Natural killer cell (primary cell): Measurements from ENCODE around the gene KCNK1. TPM values are rescaled to one million over a fixed set of nuclear protein-coding genes. Genes with fewer than 3 reads are reported as not detected.

Source experiments
- ATAC-seq, 3 donors: fragments of 150-1000 bp in 2 of 3; fragments of 200-7000 bp in 1 of 3; cut with Tn5 transposase; 1 replicate in 1 of 3; 2 replicates in 2 of 3; pipeline ENCODE4 v1.10.0; 2021; ENCODE audit warnings: mild to moderate bottlenecking in 2 of 3, moderate library complexity in 2 of 3
- DNase-seq, 2 donors: peaks; one replicate each; pipeline versions ENCODE4 v3.0.0 to v3.0.0-alpha.2; 2013 to 2021; ENCODE audit warnings: mixed read lengths in 1 of 2
- H3K27ac ChIP-seq: one replicate; pipeline ENCODE4 v1.5.1; 2013; ENCODE audit warnings: mild to moderate bottlenecking, low read length
- H3K27me3 ChIP-seq: one replicate; pipeline ENCODE4 v1.6.1; 2013; ENCODE audit warnings: low read length; ENCODE audit not compliant: control insufficient read depth, insufficient read depth
- H3K36me3 ChIP-seq: one replicate; pipeline ENCODE4 v1.6.1; 2013; ENCODE audit warnings: low read length; ENCODE audit not compliant: control insufficient read depth, insufficient read depth
- H3K4me1 ChIP-seq: one replicate; pipeline ENCODE4 v1.6.1; 2013; ENCODE audit warnings: low read length; ENCODE audit not compliant: control insufficient read depth, insufficient read depth
- H3K4me3 ChIP-seq: one replicate; pipeline ENCODE4 v1.5.1; 2013; ENCODE audit warnings: low read length
- H3K9me3 ChIP-seq: one replicate; pipeline ENCODE4 v1.6.1; 2013; ENCODE audit warnings: low read length; ENCODE audit not compliant: control insufficient read depth, insufficient read depth
- H3K27ac Mint-ChIP-seq, 2 donors: one replicate each; pipeline ENCODE4 v1.8.0; 2022; ENCODE audit warnings: mild to moderate bottlenecking in 2 of 2, mixed read lengths in 2 of 2, moderate library complexity in 1 of 2
- H3K27me3 Mint-ChIP-seq, 2 donors: one replicate each; pipeline ENCODE4 v1.8.0; 2022; ENCODE audit warnings: low read depth in 2 of 2, mixed read lengths in 2 of 2
- H3K36me3 Mint-ChIP-seq: one replicate; pipeline ENCODE4 v1.8.0; 2022; ENCODE audit warnings: mixed read lengths
- H3K4me1 Mint-ChIP-seq, 2 donors: one replicate each; pipeline ENCODE4 v1.8.0; 2022; ENCODE audit warnings: mixed read lengths in 2 of 2
- H3K4me3 Mint-ChIP-seq: one replicate; pipeline ENCODE4 v1.8.0; 2022; ENCODE audit warnings: mild to moderate bottlenecking, moderate library complexity, mixed read lengths
- H3K9me3 Mint-ChIP-seq, 2 donors: one replicate each; pipeline ENCODE4 v1.8.0; 2022; ENCODE audit warnings: mixed read lengths in 2 of 2
- CTCF ChIP-seq: fragments of 200-600 bp; IDR thresholded peaks from one replicate; pipeline ENCODE4 v1.8.0; 2022; ENCODE audit warnings: antibody characterized with exemption
- WGBS: methylation state at CpG from one replicate; pipeline ENCODE4 v1.1.7; 2013; ENCODE audit warnings: missing lambda C conversion rate; ENCODE audit not compliant: insufficient coverage; 5-methylcytosine and 5-hydroxymethylcytosine counted together
- intact Hi-C: fragments of 100-400 bp; cut with micrococcal nuclease; formaldehyde crosslinking; loops from one replicate; pipeline ENCODE4 v1.14.2; 2022
- total RNA-seq, 4 donors: library from RNA; stranded (reverse); fragments of 120-200 nt in 1 of 4; gene quantifications; one replicate each; pipeline versions ENCODE4 v1.2.3 to v1.2.4, GENCODE V29; 2013 to 2022

Gene KCNK1
- total RNA-seq, 3 donors from 2014 or later (not counting 1 experiment from before 2014, with no cell fraction given): 0.16 TPM; not detected in 2

DNA sequence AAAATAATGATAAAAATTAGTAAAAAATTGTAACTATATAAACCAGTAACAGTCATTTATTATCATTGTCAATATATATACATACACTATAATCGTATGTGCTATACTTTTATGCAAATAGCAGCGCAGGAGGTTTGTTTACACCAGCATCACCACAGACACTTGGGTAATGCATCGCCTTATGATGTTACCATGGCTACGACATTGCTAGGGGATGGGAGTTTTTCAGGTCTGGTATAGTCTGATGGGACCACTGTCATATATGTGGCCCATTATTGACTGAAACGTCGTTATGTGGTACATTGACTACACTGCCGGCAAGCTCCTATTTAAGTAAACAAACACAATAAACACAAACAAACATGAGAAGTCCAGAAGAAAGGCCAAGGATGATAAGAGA lies 45.6 kb downstream of the KCNK1 start:
- TF ChIP-seq CTCF: no peak
- Mint-ChIP-seq H3K36me3 (no peaks in the 10 kb centered on the region), H3K4me3 (no peak overlapping the region), H3K4me1 (no peaks in the 10 kb centered on the region), H3K9me3 (peaks cover 0 to 2% of the 10 kb centered on the region in 2 donors), H3K27me3 (no peaks in the 10 kb centered on the region), H3K27ac (no peak overlapping the region)
- no peak overlapping the region for H3K27ac ChIP-seq
- no peak overlapping the region for H3K4me3 ChIP-seq
- no peaks in the 10 kb centered on the region for H3K27me3 ChIP-seq
- intact Hi-C loops: no loop called here
- ATAC-seq: no peak
- no peak for DNase-seq
- H3K36me3 ChIP-seq: no peaks in the 10 kb centered on the region
- no peaks in the 10 kb centered on the region for H3K4me1 ChIP-seq
- H3K9me3 ChIP-seq: no peaks in the 10 kb centered on the region
- WGBS: 98% methylated on average over 7 of the region's 7 CpGs

DNA sequence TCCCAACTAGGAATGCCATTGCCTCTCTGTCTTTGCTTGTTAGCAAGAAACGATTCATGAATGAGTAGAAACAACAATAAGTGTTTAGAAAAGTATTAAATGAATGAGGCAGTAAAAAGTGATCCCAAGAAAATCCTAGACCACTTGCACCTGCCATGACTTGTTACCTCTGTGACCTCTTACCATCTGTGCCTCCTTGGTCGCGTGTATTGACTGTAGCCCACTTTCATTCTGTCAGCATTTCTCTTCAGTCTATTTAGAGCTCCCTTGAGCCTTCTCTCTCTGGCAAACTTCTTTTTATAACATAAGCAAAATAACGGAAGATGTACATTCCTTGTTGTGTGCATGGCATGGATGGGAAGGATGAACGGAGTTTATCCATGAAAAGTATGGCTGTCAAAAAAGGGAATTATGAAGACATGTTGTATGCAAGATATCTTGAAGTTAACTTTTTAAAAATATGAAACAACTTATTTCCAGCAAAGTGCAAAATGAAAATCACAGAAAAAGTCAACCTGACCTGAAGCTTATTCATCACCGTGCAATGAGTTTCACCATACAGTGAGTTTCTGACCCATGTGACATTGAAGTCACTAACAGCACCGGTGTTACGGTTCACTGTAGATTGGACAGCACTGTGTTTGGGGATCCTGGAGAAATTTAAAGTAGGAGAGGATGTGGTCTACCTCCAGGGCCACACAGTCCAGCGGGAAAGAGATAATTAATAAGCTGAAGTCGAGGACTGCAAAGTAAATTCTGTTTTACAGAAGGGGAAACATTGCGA lies 47.7 kb downstream of the KCNK1 start:
- no peak for DNase-seq
- Mint-ChIP-seq H3K27ac (no peak overlapping the region), H3K9me3 (peaks cover 0 to 3% of the 10 kb centered on the region in 2 donors), H3K4me1 (no peaks in the 10 kb centered on the region), H3K36me3 (no peaks in the 10 kb centered on the region), H3K4me3 (no peak overlapping the region), H3K27me3 (no peaks in the 10 kb centered on the region)
- WGBS: 92% methylated on average over 11 of the region's 11 CpGs
- H3K27ac ChIP-seq: no peak overlapping the region
- intact Hi-C loops: no loop called here
- H3K36me3 ChIP-seq: no peaks in the 10 kb centered on the region
- ATAC-seq: no peak
- H3K4me3 ChIP-seq: no peak overlapping the region
- H3K4me1 ChIP-seq: no peaks in the 10 kb centered on the region
- no peaks in the 10 kb centered on the region for H3K27me3 ChIP-seq
- TF ChIP-seq CTCF: no peak
- H3K9me3 ChIP-seq: no peaks in the 10 kb centered on the region

- H3K9me3 ChIP-seq: no peaks in the 10 kb centered on the region
- H3K27ac ChIP-seq: no peak overlapping the region
- ATAC-seq: no peak
- no peaks in the 10 kb centered on the region for H3K27me3 ChIP-seq
- DNase-seq: no peak
- H3K27me3 Mint-ChIP-seq: no peaks in the 10 kb centered on the region
- peaks cover 0 to 3% of the 10 kb centered on the region in 2 donors for H3K9me3 Mint-ChIP-seq
- no peak for TF ChIP-seq CTCF
- intact Hi-C loops: no loop called here
- no peak overlapping the region for H3K4me3 ChIP-seq
- H3K36me3 ChIP-seq: no peaks in the 10 kb centered on the region
- no peaks in the 10 kb centered on the region for H3K4me1 ChIP-seq
- H3K4me3 Mint-ChIP-seq: no peak overlapping the region
- H3K4me1 Mint-ChIP-seq: no peaks in the 10 kb centered on the region
- no peak overlapping the region for H3K27ac Mint-ChIP-seq
- WGBS: 91% methylated on average over 6 of the region's 8 CpGs
- no peaks in the 10 kb centered on the region for H3K36me3 Mint-ChIP-seq
These were observed 48.8 kb downstream of the KCNK1 start for GRCh38 chr1:233662575-233663304.
